NK-92 (cell line): ENCODE results near the gene MRFAP1.
"Not testable (repeated sequence)": the region's sequence is repeated elsewhere in the genome, so short reads cannot be mapped to it uniquely, and the experiment has no call there.

ENCODE experiments used
- DNase-seq: peaks from one replicate; lab custom pipeline; 2025; ENCODE audit not compliant: unreplicated experiment; lab: John Stamatoyannopoulos, UW

MRFAP1 gene

DNA sequence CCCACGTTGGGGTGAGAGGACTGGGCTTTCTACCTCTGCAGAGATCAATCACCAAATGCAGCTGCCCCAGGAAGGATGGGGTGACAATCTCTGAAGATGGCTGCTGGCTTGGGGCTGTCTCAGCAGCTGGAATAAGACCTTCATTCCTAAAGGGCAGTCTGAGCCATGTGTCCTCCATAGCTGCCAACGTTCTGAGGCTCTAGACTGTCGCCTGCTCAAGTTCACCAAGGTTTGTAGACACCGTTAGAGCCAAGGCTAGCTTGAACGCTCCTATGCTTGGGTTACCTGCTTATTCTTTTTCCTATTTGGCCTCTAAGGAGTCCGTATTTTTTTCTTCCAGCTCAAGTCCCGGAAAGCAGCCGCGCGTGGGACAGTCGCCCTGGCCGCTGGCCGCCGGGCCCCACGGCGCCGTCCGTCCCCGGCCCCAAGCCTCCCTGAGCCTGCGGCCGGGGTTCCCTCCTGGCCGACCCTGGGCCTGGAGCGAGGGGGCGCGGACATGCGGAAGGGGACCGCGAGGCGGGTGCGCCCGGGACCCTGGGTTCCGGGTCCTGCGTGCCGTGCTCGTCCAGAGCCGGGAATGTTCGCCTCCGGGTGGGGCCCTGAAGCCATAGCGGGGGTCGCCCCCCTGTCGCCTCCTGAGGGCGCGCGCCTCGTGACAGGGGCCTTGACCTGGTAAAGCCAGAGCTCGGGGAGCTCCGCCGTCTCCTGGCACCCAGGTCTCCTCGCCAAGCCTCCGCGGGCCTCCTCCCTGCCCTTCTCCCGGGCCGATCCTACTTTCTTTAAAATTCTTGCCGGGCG, 23.3 kb downstream of the MRFAP1 start:
- no peak for DNase-seq

DNA sequence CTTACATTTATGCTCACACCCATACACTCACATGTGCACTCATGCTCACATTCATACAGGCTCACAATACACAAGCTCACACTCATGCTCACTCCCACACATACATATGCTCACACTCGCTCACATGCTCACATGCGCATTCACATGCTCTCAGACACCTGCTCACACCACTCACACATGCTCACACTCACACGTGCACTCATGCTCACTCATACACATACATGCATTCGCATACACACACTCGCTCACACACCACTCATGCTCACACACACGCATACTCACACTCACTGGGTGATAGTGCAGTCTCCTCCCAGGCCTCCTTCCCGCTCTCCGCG, 24.8 kb downstream of the MRFAP1 start:
- DNase-seq: no peak

DNA sequence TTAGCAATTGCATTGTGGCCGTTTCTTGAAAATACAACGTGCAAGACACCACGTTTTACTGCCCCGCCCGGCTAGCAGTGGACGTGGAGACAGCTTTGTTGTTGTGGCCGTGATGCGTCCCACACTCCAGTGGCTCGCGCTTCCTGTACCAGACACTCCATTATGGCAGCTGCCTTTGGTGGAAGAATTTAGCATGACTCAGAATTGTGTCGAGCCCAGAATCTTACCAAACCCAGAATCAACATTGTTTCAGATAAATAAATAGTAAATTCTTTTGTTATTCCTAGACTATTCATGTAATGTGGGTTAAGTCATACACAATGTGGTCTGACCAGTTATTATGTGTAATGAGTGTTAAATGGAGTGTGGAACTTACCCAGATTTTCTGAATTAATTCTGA, 27.9 kb downstream of the MRFAP1 start:
- DNase-seq: no peak

DNA sequence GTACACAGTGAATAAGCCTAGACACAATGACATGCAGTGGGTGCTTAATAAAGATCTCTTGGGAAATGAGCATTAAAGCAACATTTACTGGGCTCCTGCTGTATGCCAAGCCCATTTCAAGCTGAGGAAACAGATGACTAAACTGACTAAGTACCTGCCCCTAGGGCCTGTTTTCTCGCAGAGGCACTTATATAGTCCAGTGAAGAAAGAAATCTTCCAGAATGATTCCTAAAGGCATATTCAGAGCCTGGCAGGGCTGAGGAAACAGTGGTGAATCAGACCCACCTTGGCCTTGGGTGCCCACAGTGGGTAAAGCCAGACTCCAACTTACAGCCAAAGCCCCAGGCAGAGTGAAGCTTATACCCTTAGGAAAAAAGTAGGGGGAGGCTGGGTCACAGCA, 31.2 kb downstream of the MRFAP1 start:
- DNase-seq: no peak

DNA sequence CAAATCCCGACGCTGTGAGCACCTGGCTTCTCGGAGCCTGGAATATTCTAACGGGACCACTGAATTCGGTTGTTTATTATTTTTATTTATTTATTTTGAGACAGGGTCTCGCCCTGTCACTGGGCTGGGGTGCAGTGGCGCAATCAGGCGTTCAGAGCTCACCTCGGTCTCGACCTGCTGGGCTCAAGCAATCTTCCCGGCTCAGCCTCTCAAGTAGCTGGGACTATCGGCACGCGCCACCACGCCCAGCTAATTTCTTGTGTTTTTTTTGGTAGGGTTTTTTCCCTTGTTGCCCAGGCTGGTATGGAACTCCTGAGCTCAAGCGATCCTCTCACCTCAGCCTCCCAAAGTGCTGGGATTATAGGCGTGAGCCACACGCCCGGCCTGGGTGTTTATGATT, 31.6 kb downstream of the MRFAP1 start:
- DNase-seq: no peak

DNA sequence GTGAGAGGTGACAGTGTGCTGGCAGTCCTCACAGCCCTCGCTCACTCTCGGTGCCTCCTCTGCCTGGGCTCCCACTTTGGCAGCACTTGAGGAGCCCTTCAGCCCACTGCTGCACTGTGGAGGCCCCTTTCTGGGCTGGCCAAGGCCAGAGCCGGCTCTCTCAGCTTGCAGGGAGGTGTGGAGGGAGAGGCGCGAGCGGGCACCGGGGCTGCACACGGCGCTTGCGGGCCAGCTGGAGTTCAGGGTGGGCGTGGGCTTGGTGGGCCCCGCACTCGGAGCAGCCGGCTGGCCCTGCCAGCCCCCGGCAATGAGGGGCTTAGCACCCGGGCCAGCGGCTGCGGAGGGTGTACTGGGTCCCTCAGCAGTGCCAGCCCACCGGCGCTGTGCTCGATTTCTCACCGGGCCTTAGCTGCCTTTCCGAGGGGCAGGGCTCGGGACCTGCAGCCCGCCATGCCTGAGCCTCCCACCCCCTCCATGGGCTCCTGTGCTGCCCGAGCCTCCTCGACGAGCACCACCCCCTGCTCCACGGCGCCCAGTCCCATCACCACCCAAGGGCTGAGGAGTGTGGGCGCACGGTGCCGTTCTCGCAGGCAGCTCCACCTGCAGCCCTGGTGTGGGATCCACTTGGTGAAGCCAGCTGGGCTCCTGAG, 32.2 kb downstream of the MRFAP1 start:
- DNase-seq: not testable (repeated sequence)

DNA sequence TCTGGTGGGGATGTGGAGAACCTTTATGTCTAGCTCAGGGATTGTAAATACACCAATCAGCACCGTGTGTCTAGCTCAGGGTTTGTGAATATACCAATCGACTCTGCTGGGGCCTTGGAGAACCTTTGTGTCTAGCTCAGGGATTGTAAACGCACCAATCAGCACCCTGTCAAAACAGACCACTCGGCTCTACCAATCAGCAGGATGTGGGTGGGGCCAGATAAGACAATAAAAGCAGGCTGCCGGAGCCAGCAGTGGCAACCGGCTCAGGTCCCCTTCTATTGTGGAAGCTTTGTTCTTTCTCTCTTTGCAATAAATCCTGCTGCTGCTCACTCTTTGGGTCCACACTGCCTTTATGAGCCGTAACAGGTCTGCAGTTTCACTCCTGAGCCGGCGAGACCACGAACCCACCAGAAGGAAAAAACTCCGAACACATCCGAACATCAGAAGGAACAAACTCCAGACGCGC, 32.7 kb downstream of the MRFAP1 start:
- not testable (repeated sequence) for DNase-seq

DNA sequence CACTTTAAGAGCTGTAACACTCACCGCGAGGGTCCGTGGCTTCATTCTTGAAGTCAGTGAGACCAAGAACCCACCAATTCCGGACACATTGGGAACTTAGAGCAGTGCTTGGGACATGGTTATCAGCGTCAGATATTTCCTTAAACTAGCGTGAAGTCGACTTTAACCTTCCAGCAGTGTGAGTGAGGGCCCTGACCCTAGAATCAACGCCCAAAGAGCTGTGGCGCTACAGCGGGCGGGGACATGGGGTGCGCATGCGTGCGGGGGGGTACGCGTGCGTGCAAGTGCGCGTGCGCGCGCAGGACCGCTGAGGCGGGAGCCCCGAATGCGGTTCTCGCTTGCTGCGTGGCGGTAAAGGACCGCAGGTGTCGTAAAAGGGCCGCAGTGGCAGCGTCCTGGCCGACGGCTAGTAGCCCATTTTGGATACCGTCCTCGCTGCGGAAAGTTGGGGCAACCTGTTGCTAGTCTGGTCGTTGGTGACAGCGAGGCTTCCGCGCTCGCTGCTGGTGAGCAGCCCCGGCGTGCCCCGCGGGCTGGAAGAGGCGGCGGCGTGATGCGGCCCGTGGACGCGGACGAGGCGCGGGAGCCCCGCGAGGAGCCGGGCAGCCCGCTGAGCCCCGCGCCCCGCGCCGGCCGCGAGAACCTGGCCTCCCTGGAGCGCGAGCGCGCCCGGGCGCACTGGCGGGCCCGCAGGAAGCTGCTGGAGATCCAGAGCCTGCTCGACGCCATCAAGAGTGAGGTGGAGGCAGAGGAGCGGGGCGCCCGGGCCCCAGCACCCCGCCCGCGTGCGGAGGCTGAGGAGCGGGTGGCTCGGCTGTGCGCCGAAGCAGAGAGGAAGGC, 33.4 kb downstream of the MRFAP1 start:
- DNase-seq: peak; percentile 80

DNA sequence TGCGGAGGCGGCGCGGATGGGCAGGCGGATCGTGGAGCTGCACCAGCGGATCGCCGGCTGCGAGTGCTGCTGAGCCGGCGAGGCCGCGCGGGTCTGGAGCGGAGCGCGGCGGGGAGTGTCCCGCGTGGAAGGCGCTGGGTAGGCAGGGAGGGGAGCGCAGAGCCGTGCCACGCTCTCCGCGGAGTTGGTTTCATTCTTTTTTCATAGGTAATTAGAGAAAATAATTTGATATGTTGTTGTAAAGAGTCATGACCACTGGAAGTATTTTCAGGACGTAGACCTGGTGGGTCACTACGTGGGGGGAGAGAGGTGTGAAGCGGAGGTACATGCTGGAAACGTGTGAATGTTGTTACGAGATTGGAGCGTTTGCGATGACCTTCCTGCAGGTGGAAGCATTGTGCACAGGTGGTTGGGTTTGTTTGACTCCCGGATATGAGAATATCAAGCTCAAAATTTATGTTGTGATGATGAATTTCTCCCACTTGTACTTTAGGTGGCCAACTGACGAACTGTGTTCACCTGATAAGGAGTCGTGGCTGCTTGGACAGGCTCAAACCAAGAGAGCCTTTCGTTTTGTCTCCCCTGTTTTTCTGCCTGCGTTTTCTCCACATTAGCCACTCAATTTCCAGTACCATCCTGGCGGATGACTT, 34.1 kb downstream of the MRFAP1 start:
- DNase-seq: peak; percentile 28

DNA sequence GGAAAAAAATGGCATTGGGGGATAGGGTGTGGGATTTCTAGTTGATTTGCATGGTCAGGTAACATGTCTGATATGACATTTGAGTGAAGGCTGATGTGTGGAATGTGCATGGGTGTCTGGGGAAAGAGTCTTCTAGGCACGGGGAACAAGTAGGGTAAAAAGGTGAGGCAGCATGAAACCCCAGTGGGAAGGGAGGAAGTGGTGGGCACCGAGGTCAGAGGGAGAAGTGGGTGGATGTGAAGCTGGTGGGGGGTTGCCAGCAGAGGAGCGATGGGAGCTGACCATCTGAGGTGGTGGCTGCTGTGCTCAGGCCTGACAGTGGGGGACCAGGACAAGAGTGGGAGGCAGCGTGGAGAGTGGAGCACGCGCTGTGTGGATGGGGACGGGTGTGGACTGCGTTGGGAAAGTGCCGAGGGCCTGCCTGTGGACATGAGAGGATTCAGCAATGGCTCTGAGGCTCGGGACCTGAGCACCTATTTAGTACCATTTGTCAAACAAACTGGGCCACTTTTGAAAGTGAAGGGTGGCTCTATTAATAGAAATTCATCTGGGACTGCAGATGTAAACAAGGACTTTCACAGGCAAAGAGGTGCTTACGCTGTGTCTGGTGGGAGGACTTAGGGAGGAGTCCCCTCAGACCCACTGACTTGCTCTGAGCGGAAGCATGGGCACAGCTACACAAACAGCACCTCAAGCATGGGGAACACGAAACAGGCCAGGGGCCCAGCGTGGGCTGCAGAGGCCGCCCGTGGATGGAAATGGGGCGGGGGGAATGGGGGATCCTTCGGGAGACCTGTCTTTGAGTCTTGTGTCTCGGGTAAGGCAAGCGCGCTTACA, 36.5 kb downstream of the MRFAP1 start:
- no peak for DNase-seq

DNA sequence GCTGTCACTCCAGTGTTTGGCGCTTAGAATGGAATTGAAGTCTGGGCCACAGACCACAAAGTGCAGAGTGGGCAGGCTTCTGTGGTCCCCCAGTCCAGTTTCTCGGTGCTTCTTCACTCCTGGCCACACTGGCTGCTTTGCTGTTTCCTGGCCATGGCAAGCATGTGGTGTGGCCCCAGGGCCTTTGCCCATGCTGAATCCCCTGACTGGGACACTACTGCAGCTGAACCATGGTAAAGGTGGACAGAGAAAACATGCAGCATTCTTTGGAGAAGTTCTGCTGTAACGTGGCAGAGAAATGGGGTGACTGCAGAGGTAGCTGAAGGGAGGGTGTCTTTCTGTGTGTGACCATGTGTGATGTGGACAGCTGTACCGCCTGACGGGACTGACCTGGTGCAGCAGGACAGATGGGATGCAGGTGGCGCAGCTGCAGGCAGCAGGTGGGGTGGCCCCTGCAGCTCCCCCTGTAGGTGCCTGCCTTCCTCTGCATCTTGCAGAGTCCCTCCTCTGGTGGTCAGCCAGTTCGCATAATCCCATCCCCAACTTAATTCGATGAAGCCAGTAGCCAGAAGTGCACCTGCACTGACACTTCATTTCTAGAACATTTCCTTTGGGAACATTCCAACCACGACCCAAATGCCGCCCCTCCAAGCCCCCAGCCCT, 40.0 kb downstream of the MRFAP1 start:
- DNase-seq: no peak

DNA sequence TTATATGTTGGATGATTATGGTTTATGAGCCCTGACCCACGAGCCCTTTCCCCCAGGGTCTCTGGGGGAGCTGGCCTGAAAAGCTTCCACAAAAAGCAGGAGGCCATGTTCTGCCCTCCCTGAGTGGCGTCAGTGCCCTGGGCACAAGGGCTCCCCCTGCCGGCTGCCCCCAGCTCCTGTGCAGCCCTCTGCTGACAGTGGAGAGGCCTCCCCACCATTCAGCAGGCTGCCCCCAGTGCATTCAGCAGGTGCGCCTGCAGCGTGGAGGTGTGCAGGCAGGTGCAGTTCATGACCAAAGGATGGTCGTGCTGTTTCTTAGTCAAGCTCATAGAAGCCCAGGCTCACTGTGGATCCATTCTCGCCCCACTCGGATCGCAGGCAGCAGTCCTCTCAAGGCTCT, 40.7 kb downstream of the MRFAP1 start:
- no peak for DNase-seq

DNA sequence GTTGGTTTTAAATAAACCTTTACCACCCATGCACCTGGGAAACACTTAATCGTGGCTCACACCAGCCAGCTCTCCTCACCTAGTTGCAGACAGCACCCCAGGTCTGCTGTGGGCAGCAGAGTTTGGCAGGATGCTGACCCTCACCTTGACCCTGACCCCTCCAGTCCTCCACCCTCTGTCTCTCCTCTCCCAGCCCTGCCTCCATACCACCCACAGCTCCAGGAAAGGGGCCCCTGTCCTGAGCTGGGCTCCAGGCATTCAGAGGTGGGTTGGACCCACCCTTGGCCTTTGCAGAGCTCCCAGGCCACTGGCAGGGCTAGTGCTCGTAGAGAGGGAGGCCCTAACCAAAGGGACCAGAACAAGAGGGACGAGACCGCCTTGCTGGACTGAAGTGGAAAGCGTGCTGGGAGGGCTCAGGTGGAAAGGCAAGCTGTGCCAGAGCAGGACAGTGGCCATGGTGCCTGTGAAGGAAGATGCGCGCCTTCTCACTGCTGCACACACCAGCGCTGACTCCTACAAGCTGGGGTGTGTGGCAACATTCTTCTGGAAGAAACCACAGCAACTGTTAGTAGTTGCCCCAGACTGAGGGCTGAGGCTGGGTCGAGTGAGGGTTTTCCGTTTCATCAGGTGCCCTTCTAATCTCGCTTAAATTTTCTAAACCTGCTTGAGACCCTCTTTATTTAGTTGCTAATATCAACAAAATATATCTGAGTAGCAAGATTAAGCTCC, 42.5 kb downstream of the MRFAP1 start:
- no peak for DNase-seq

DNA sequence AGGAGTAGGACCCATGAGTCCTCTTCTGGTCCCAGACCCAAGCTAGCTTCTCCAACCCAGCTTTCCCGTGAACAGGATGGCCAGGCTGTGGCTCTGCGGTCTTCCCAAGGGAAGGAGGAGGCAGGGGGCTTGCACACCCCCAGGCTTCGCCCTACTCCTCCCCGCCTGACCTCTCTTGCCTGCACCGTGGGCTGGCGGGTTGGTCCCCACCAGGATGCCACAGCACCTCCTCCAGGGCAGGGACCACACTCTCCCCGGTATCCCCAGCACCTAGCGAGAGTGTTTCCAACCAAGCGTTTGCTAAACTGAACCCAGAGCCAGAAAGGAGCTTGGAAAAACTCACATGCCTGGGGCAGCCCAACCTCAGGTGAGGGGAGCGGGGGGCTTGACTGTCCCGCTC, 44.2 kb downstream of the MRFAP1 start:
- DNase-seq: no peak

DNA sequence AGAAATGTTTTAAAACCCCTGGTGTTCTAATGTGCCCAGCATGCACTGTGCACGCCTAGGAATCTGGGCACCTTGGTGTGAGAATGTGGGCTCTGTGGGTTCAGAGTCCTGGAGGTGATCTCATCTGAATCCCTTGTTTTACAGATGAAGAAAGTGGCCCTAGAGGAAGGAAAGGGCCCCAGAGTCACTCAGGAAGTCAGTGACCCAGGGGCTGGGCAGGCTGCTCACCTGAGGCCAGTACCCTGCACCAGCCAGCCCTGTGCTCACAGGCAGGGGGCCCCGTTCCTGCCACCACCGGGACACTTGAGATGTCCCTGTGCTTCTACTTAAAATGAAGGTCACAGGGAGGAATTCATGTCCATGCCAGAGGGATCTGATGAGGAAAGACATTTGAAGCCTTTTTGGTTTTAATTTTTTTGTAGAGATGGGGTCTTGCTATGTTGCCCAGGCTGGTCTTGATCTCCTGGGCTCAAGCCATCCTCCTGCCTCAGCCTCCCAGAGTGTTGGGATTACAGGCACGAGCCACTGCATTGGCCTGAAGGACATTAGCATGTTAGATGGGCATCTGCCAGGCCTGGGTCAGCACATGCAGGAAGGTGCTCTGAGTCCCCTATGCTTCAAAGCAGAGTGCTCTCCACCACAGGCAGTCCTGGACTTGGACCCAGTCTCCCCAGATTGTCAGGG, 45.8 kb downstream of the MRFAP1 start:
- no peak for DNase-seq

DNA sequence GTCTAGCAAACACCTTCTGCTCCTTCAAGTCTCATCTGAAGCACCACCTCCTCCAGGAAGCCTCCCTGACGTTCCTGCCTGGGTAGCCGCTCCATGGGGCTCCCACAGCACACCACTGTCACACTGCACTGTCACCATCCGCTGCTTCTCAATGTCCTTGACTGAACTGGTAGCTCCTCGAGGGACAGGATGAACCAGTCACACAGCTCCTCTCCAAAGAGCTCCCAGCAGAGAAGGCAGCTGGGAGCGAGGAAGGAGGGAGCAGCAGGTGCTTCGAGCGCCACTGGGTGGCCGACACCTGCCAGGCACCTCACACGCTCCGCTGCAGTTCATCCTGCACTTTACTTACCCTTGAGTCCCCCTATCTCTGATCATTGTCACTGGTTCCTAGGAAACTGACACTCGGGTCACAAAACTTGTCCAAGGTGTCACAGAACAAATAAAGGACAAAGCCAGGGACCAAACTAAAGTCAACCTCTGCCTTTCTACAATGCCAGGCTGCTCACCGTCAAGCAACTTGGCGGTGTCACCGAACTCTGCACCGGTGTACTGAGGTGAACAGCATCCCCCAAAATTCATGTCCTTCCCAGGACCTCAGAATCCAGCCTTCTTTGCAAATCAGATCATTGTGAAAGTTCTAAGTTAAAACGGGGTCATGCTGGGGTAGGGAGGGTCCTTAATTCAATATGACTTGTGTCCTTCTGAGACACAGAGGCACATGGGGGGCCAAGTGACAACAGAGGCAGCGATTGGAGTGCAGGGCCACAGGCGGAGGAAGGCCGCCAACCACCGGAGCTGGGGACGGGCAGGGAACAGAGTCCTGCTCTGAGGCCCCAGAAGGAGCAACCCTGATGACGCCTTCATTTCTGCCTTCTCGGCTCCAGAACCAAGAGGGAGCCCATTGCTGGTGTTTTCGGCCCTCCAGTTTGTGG, 47.7 kb downstream of the MRFAP1 start:
- DNase-seq: no peak

DNA sequence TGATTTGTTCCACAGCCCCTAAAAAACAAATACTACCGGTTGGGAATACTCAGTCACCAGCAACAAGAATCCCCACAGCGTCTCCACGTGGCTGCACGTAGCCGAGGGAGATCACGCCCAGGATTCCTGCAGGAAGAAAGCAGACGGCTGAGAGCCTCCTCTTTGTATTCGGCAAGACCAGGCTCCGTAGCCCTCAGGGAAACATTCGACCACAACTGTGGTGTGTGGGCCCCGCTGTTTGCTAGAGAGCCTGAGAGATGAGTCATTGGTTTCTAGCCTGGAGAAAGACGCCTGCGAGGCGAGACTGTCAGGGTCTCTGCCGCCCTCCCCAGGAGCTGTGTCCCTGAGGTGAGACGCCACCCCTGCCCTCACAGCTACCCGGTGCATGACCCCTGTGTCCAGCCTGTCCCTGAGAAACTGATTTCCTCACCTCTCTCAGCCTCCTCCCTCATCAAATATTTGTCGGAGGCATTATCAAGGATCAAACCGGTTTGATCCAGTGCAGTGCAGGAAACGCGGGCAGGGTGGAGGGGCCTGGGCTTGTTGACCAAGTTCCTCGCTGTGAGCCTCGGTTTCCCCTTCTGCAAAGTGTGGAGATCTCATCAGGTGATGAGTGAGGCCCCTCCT, 48.5 kb downstream of the MRFAP1 start:
- DNase-seq: no peak
